Neural cell (in vitro differentiated cells): ENCODE data around the gene KRT76.

Experiments used
- EP300 ChIP-seq: fragments of 450-650 bp; conservative IDR thresholded peaks from 2 replicates; pipeline ENCODE4 v1.6.1; 2014; ENCODE audit warnings: antibody characterized with exemption, mild to moderate bottlenecking, moderate library complexity; ENCODE audit not compliant: poor library complexity, severe bottlenecking
- EZH2 ChIP-seq: fragments of 200-600, 300-800 bp; shearing (Covaris generic), sonication (generic); IDR thresholded peaks from 2 replicates; pipeline ENCODE4 v1.6.1; 2014; ENCODE audit warnings: antibody characterized with exemption, low read length, borderline replicate concordance, mild to moderate bottlenecking; ENCODE audit not compliant: insufficient read depth, poor library complexity, severe bottlenecking
- TAF1 ChIP-seq: IDR thresholded peaks from 2 replicates; pipeline ENCODE4 v1.6.1; 2012; ENCODE audit warnings: low read depth
- TF ChIP-seq, protein P1 (sequence below): fragments of 450-650 bp; IDR thresholded peaks from 2 replicates; pipeline ENCODE4 v1.5.1; 2014; ENCODE audit warnings: antibody characterized with exemption, mild to moderate bottlenecking, moderate library complexity; ENCODE audit not compliant: poor library complexity, severe bottlenecking

- no peak for TF ChIP-seq EP300
- TF ChIP-seq, protein P1, sequence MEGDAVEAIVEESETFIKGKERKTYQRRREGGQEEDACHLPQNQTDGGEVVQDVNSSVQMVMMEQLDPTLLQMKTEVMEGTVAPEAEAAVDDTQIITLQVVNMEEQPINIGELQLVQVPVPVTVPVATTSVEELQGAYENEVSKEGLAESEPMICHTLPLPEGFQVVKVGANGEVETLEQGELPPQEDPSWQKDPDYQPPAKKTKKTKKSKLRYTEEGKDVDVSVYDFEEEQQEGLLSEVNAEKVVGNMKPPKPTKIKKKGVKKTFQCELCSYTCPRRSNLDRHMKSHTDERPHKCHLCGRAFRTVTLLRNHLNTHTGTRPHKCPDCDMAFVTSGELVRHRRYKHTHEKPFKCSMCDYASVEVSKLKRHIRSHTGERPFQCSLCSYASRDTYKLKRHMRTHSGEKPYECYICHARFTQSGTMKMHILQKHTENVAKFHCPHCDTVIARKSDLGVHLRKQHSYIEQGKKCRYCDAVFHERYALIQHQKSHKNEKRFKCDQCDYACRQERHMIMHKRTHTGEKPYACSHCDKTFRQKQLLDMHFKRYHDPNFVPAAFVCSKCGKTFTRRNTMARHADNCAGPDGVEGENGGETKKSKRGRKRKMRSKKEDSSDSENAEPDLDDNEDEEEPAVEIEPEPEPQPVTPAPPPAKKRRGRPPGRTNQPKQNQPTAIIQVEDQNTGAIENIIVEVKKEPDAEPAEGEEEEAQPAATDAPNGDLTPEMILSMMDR, result no peak
- no peak for TF ChIP-seq TAF1
- TF ChIP-seq EZH2, result no peak
Measured at GRCh38 chr12:52818887-52819420, 41.8 kb upstream of the KRT76 start.
